HepG2 (cell line): ENCODE measurements around the gene S100A7.

Experiments used
- PRMT3 ChIP-seq: sonication (generic); formaldehyde crosslinking; IDR thresholded peaks from 2 replicates; pipeline ENCODE4 v1.8.1; 2022; ENCODE audit warnings: low read depth, mild to moderate bottlenecking, moderate library complexity, missing genetic modification reagents, borderline replicate concordance
- RAD21 ChIP-seq: fragments of 450-650 bp; formaldehyde crosslinking; IDR thresholded peaks from 2 replicates; pipeline ENCODE4 v1.5.0; 2020; ENCODE audit warnings: mild to moderate bottlenecking
- RFX5 ChIP-seq: IDR thresholded peaks from 2 replicates; pipeline ENCODE4 v1.6.1; 2011; ENCODE audit warnings: low read depth, low read length, improper control_type of control experiment
- SP4 ChIP-seq: sonication (generic); formaldehyde crosslinking; IDR thresholded peaks from 2 replicates; pipeline ENCODE4 v1.8.1; 2023; ENCODE audit warnings: mild to moderate bottlenecking, missing genetic modification reagents
- ZNF792 ChIP-seq: IDR thresholded peaks from 2 replicates; pipeline ENCODE4 v1.6.1; 2016
- ZSCAN22 ChIP-seq: sonication (generic); formaldehyde crosslinking; IDR thresholded peaks from 2 replicates; pipeline ENCODE4 v1.4.0; 2020; ENCODE audit warnings: mild to moderate bottlenecking, missing genetic modification reagents
- TF ChIP-seq, protein P1 (sequence below): sonication (generic); formaldehyde crosslinking; IDR thresholded peaks from 2 replicates; pipeline ENCODE4 v1.5.0; 2020; ENCODE audit warnings: mild to moderate bottlenecking, missing genetic modification reagents, moderate library complexity

DNA sequence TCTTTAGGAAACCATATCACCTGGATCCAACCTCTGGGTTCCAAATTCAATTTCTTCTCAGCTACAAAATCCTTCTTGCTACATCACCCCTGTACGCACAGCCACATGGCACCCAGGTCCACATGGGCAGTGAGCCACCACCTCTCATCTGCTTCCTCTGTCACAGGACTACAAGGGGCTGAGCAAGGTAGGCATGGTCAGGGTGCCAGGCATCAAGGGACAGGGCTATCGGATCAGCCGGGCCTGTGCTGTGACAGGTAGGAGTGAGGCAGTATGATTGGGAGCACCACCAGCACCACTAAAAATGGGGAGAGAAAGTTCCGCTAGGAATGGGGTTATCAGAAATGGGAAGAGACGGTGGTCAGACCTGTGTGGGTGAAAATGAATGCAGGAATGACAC lies 45.9 kb upstream of the S100A7 start:
- TF ChIP-seq SP4 (no peak), ZSCAN22 (CRISPR knock-in tag) (no peak), RAD21 (CRISPR knock-in tag) (no peak), RFX5 (no peak), PRMT3 (no peak), ZNF792 (CRISPR knock-in tag) (no peak)
- TF ChIP-seq, protein P1, sequence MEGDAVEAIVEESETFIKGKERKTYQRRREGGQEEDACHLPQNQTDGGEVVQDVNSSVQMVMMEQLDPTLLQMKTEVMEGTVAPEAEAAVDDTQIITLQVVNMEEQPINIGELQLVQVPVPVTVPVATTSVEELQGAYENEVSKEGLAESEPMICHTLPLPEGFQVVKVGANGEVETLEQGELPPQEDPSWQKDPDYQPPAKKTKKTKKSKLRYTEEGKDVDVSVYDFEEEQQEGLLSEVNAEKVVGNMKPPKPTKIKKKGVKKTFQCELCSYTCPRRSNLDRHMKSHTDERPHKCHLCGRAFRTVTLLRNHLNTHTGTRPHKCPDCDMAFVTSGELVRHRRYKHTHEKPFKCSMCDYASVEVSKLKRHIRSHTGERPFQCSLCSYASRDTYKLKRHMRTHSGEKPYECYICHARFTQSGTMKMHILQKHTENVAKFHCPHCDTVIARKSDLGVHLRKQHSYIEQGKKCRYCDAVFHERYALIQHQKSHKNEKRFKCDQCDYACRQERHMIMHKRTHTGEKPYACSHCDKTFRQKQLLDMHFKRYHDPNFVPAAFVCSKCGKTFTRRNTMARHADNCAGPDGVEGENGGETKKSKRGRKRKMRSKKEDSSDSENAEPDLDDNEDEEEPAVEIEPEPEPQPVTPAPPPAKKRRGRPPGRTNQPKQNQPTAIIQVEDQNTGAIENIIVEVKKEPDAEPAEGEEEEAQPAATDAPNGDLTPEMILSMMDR (CRISPR knock-in tag) = no peak
